Gastrocnemius medialis (tissue), 4 donors: ENCODE measurements around the gene TRIP11.

Experiments used
- POLR2A ChIP-seq, 2 donors: fragments of 450-650 bp; IDR thresholded peaks; one replicate each; pipeline ENCODE4 v1.6.1; 2017; ENCODE audit warnings: antibody characterized with exemption in 2 of 2, mild to moderate bottlenecking in 2 of 2, moderate library complexity in 2 of 2
- TF ChIP-seq, protein P1 (sequence below), 5 experiments: fragments of 450-650 bp in 3 of 5; fragments of 200-600 bp in 2 of 5; sonication (generic) in 2 of 5; IDR thresholded peaks in 4 of 5; conservative IDR thresholded peaks in 1 of 5; 1 replicate in 4 of 5; 2 replicates in 1 of 5; pipeline ENCODE4 v1.5.1; 2016 to 2019; ENCODE audit warnings: antibody characterized with exemption in 5 of 5, mild to moderate bottlenecking in 3 of 5, moderate library complexity in 3 of 5

DNA sequence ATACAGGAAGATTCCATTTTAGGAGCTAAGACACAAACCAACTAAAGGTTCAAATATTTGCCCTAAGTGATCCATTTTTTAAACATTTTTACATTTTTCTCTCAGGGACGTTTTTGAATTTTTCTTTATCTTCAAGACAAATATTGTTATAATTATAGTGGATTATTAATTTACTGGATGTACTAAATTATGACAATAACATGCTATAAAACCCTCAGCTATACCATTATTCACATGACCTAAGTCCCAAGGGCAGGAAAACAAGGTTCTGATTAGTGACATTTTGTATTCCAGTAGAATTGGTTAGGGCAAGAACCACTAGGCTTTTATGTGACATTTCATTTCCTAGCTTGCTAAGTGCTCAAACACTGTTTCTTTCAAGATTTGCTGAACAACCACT lies 75.8 kb downstream of the TRIP11 start:
- no peak for TF ChIP-seq POLR2A (IDR thresholded peaks at IDR 0.05)
- TF ChIP-seq, protein P1, sequence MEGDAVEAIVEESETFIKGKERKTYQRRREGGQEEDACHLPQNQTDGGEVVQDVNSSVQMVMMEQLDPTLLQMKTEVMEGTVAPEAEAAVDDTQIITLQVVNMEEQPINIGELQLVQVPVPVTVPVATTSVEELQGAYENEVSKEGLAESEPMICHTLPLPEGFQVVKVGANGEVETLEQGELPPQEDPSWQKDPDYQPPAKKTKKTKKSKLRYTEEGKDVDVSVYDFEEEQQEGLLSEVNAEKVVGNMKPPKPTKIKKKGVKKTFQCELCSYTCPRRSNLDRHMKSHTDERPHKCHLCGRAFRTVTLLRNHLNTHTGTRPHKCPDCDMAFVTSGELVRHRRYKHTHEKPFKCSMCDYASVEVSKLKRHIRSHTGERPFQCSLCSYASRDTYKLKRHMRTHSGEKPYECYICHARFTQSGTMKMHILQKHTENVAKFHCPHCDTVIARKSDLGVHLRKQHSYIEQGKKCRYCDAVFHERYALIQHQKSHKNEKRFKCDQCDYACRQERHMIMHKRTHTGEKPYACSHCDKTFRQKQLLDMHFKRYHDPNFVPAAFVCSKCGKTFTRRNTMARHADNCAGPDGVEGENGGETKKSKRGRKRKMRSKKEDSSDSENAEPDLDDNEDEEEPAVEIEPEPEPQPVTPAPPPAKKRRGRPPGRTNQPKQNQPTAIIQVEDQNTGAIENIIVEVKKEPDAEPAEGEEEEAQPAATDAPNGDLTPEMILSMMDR (IDR thresholded peaks at IDR 0.05 in 4 of 5, conservative IDR thresholded peaks at IDR 0.05 in 1 of 5): no peak
